Left cardiac atrium (tissue), 4 donors: ENCODE data around the gene FBRS. TPM values are rescaled to one million over a fixed set of nuclear protein-coding genes. Genes with fewer than 3 reads are reported as not detected.
"Not testable (repeated sequence)": the region's sequence is repeated elsewhere in the genome, so short reads cannot be mapped to it uniquely, and the experiment has no call there.

Source experiments
- ATAC-seq, 2 donors: fragments of 200-7000 bp; cut with Tn5 transposase; one replicate each; pipeline ENCODE4 v1.9.1; 2020; ENCODE audit warnings: mild to moderate bottlenecking in 2 of 2, moderate library complexity in 2 of 2
- DNase-seq: peaks from one replicate; pipeline ENCODE4 v3.0.0-alpha.2; 2020
- intact Hi-C, 2 donors: fragments of 100-400 bp; cut with DNase I; formaldehyde crosslinking; loops; one replicate each; pipeline versions ENCODE4 v1.14.1 to v1.15.1; 2022 to 2023
- total RNA-seq, 2 donors: library from RNA; stranded (reverse); fragmentation: NEBNext Ultra II Directional; extraction: Animal tissue kit (Norgen Biotek cat#: 25700); gene quantifications; one replicate each; pipeline ENCODE4 v1.2.1, GENCODE V29; 2021
- donor health status: DM: no; HTN: yes; CAD: no.
- donor health status: DM: no; HTN: yes; CAD: no; lungs with severe emphysema.
- donor health status: DM: yes; HTN: yes; CAD: no.
- donor health status: Dilated cardiomyopathy.

The FBRS gene
- total RNA-seq, 2 donors from 2014 or later: 29.5 to 37.2 TPM

GRCh38 chr16:30688701-30689100, 30.5 kb downstream of the FBRS start:
- intact Hi-C loops: no loop called here
- DNase-seq: no peak
- no peak for ATAC-seq

GRCh38 chr16:30691907-30692306, 33.7 kb downstream of the FBRS start:
- intact Hi-C loops: no loop called here
- DNase-seq (no peak), ATAC-seq (no peak)

- intact Hi-C loops: no loop called here
- DNase-seq: no peak
- no peak for ATAC-seq
These were observed 34.3 kb downstream of the FBRS start for GRCh38 chr16:30692396-30693064.

- no peak for DNase-seq
- no peak for ATAC-seq
- intact Hi-C loops: no loop called here
These were observed 36.9 kb downstream of the FBRS start for GRCh38 chr16:30694926-30695693.

GRCh38 chr16:30696646-30697045, 38.4 kb downstream of the FBRS start:
- intact Hi-C loops, DNase-seq, ATAC-seq: not testable (repeated sequence)

- DNase-seq (no peak), ATAC-seq (peak; percentile 93 to 95)
- intact Hi-C loops: no loop called here
These were observed 39.3 kb downstream of the FBRS start for GRCh38 chr16:30697264-30698138.

- intact Hi-C loops: no loop called here
- ATAC-seq: peak; percentile 88 to 92
- DNase-seq: peak; percentile 99
These were observed 40.0 kb downstream of the FBRS start for GRCh38 chr16:30698139-30698815.

GRCh38 chr16:30698816-30699614, 40.8 kb downstream of the FBRS start, which contains the start of gene SRCAP:
Gene SRCAP, plus strand, starts transcription at chr16:30699171. Its CDS starts 1,654 bp downstream, at chr16:30700825.
- DNase-seq (peak; percentile 90), ATAC-seq (peak; percentile 78 to 84)
- intact Hi-C loops: no loop called here

GRCh38 chr16:30699615-30700099, 41.4 kb downstream of the FBRS start:
- intact Hi-C loops: no loop called here
- ATAC-seq (no peak), DNase-seq (no peak)

- peak; percentile 51 for DNase-seq
- intact Hi-C loops: no loop called here
- peak in 1 of 2 donors; percentile 7 for ATAC-seq
These were observed 42.3 kb downstream of the FBRS start for GRCh38 chr16:30700491-30700890.

GRCh38 chr16:30700971-30701370, 42.7 kb downstream of the FBRS start:
- DNase-seq (no peak), ATAC-seq (no peak)
- intact Hi-C loops: no loop called here

GRCh38 chr16:30703071-30703470, 44.8 kb downstream of the FBRS start:
- ATAC-seq, intact Hi-C loops, DNase-seq: not testable (repeated sequence)

- ATAC-seq (no peak), DNase-seq (no peak)
- intact Hi-C loops: no loop called here
These were observed 45.7 kb downstream of the FBRS start for GRCh38 chr16:30703971-30704370.

- ATAC-seq (no peak), DNase-seq (no peak)
- intact Hi-C loops: no loop called here
These were observed 47.8 kb downstream of the FBRS start for GRCh38 chr16:30706046-30706445.

- intact Hi-C loops: no loop called here
- DNase-seq (no peak), ATAC-seq (no peak)
These were observed 52.7 kb downstream of the FBRS start for GRCh38 chr16:30710971-30711370.

- DNase-seq (no peak), ATAC-seq (no peak)
- intact Hi-C loops: no loop called here
These were observed 53.5 kb downstream of the FBRS start for GRCh38 chr16:30711712-30712111.

- ATAC-seq: peak in 1 of 2 donors; percentile 45
- DNase-seq: no peak
- intact Hi-C loops: no loop called here
These were observed 57.7 kb downstream of the FBRS start for GRCh38 chr16:30715750-30716445.

- intact Hi-C loops: no loop called here
- ATAC-seq (no peak), DNase-seq (no peak)
These were observed 61.9 kb downstream of the FBRS start for GRCh38 chr16:30720086-30720485.
